Left renal pelvis (tissue), 4 donors: ENCODE measurements around the gene CSTB. TPM values are rescaled to one million over a fixed set of nuclear protein-coding genes. Genes with fewer than 3 reads are reported as not detected.

Source experiments
- DNase-seq, 4 donors: peaks; one replicate each; pipeline ENCODE4 v3.0.0-alpha.2; 2013; ENCODE audit warnings: low read depth in 4 of 4, low spot score in 3 of 4
- polyA plus RNA-seq, 4 donors: library from polyadenylated mRNA; unstranded; fragments of 120-200 nt; gene quantifications; one replicate each; pipeline ENCODE4 v1.2.1, GENCODE V29; 2013; ENCODE audit not compliant: insufficient read length in 4 of 4

The CSTB gene
- polyA plus RNA-seq, 4 donors, result 37.0 to 67.1 (median 44.8) TPM

DNA sequence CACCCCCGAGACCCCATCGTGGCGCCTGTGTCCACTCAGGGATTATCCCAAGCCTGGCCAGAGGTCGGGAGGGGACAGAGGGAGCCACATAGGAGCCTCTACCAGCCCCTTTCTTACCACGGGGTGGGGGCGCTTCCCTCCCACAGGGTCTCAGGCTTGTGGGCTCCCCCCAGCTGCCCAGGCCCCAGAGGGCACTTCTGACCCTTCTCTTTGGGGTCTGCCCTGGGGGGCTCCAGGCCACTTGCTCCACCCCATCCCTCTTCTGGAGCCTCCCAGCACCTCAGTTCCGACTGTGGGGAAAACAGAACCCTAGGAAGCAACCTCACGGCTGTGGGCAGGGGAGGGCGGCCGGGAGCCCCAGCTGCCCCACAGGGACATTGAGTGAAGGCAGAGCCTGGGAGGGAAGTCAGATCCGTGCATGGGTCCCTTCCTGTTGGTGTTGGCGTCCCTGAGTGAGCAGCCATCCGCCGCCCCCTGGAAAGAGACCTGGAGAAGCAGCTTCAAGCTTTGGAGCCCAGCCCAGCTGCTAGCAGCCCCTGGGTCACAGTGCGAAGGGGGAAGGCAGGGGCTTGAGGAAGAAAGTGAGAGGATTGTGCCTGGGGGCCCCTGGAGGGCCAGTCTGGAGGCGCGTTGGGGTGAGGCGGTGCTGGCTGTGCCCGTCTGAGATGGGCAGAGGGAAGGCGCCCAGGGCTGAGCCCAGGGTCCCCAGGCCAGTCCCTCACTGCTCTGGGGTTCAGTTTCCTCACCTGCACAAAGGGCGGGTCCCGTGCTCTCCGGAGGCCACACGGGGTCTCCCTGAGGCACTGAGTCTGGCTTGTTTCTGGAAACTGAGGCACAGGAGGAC is 35.4 kb upstream of the CSTB start:
- no peak for DNase-seq

DNA sequence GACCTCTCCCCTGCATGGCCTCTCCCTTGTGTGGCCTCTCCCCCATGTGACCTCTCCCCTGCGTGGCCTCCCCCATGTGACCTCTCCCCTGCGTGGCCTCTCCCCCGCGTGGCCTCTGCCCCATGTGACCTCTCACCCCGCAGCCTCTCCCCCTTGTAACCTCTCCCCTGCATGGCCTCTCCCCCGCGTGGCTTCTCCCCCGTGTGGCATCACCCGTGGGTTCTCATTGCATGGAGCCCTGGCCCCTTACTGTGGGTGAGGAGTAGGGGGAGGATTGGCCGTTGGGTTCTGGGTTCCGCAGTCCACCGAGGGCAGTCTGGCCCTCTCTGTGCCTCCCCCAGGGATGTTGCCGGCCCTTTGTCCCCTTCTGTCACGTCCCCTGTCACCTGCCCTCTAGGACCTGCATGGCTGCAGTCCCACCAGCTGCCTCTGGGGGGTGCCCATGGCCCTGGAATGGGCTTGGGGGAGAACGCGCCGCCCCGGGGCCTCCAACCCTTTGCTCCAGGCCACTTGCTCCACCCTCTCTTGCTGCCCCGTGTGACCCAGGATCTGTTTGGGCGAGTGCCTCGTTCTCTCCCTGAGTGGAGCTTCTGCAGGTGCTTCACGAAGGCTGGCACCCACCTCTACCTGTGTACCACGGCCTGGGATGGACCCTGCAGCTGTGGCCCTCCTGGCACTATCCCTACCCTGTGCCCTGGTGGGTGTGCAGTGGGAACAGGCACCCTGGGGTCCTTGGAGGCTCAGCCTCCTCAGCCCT is 34.6 kb upstream of the CSTB start:
- DNase-seq, result peak in 2 of 4 donors; percentile 37 to 44

DNA sequence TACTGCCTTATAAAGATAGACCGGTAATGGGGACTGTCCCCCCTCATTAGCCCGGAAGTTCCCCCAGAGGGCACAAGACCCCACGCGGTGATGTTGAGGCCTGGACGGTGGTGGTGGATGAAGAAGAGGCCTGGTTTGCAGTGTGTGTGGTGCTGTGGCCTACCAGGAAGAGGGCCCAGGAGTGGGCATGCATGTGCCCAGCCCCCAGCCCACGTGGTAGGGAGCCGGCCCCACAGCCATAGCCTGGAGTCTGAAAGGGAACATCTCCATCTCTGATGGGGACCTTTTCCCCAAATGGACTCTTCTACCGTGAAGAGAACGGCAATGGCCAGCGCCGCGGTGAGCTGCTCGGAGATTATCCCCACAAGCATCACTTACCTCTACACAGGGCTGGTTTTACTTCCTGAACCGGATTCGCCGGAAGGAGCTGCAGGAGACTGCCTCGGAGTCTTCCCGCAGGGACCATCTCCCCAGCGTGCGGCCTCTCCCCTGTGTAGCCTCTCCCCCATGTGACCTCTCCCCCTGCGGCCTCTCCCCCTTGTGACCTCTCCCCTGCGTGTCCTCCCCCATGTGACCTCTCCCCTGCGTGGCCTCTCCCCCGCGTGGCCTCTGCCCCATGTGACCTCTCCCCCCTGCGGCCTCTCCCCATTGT is 33.9 kb upstream of the CSTB start:
- DNase-seq, result no peak

DNA sequence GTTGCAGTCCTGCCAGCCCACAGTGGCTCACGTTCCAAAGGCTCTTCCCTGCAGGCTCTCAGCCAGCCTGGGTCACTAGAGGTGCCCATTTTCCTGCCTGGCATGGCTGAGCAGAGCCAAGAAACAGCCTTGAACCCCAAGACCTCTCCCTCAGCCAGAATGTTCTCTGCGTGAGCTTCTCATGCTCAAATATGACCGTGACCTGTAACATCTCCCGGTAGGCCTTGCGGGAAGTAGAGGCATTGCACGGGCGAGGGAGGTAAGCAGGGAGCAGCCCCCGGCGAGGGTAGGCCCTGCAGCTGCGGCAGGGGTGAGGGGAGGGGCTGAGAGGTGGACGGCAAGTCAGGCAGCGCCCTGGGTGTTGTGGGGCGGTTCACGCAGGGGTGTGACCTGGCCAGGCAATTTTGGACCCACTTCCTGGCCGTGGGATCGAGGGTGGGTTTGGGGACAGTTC is 33.3 kb upstream of the CSTB start:
- no peak for DNase-seq

DNA sequence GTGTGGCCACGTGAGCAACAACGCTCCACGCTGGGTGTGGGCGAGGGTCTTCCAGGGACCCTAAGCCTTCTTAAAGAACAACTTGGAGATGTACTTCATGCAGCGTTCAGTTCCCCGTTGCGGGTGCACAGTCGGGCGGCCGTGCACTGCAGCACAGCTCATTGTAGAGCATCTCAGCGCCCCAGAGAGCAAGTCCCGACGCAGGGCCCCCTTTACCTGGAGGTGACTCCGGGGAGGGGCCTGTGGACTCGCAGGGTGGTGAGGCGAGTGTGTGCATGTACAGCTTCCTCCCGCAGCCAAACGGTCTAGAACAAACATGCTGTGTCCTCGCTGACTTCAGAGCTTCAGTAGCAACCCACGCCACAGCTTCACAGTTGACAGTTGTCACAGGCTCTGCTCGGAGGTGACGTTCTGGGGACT is 32.7 kb upstream of the CSTB start:
- no peak for DNase-seq

DNA sequence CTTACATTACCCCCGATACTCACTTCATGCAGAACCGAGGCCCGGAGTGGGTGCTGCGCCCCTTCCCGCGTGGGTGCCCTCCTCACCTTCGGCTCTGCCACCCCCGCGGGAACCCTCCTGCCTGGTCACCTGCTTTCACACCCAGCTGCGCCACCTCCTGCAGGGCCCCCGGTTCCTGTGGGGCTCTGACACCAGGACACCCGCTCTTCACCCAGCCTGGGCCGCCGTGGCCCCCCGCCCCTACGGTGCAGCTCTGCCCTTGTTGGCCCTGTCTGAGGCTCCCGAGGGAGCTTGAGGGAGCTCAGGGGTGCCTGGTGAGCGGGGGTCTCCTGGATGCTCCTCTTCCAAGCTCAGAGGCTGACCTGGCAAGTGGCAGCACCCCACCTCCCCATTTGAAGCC is 32.3 kb upstream of the CSTB start:
- no peak for DNase-seq

DNA sequence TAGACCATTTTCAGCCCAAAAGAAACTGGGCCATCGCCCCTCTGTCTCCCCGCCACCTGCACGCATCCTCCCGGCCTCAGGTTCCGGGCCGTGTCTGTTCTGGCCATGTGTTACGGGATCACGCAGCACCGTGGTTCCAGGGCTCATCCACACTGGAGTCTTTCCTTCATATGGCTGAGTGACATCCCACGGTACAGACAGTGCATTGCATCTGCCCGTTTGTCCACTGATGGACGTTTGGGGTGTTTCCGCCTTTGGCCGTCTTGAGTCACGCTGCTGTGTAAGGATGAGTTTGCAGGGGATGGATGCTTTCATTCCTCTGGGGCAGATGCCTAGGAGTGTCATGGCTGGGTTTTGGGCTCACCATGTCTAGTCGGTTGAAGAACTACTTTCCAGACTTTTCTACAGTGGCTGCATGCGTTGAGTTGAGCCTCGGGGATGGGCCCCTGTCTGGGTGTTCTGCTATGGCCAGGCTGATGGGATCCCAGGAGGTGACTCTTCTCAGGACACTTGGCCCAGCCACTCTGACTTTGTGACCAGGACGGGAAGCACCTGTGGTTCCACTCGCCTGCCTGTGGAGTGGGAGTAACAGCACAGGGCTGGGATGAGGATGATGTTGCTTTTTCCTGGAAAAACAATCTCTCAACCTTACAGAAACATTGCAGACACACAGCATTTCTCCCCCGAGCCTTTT is 30.1 kb upstream of the CSTB start:
- DNase-seq, result no peak

DNA sequence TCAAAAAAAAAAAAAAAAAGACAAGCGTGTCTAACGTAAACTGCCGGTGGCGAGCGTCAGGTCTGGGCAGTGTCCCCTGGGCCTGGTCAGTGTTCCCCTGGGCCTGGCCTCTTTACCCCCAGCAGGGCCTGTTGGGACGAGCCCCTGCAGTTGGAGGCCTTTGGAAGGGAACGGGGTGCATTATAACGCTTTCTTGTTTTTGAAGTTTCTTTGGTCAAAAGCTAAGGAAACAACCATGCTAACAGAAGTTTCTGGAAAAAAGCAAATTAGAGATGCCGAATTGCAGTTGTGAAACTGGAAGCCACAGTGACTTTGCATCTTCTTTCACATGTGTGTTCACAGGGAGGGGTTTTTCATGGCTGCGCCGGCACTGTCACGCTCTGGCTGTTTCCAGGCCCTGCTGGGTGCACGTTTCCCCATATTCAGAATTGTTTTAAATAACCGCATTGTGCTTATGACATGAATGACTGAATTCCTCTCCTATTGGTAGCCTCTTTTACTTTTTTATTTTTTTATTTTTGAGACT is 29.2 kb upstream of the CSTB start:
- no peak for DNase-seq

DNA sequence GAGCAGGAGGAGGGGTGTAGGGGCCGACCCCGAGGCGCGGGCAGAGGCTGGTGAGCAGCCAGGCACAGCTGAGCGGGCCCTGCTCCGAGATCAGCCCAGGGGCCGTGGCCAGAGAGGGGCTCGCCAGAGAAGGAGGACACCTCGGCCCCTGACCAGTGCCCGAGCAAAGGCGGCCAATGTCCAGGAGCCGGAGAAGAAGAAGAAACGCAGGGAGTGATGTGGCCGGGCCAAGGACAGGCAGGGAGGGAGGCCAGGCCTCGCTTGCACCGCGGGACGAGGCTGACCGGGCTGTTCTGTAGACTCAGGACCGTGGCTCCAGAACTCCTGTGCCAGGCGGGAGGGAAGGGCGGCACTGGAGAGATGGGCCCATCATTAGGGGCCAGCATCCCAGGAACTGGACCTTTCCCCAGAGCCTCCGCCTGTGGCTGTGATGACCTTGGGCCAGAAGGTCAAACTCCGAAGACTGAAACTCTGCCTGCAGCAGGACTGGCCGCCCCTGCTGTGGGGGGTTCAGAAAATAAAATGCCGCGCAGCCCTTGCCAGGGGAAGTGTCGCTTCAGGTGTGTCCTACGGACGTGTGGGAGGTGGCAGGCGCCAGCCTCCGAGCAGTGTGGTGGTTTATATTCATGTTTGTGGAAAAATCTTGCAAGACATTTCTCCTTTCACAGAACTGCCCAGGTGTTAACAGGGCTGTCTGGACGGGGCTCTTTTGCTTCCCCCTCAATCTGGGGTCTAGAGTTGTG is 27.6 kb upstream of the CSTB start:
- no peak for DNase-seq

DNA sequence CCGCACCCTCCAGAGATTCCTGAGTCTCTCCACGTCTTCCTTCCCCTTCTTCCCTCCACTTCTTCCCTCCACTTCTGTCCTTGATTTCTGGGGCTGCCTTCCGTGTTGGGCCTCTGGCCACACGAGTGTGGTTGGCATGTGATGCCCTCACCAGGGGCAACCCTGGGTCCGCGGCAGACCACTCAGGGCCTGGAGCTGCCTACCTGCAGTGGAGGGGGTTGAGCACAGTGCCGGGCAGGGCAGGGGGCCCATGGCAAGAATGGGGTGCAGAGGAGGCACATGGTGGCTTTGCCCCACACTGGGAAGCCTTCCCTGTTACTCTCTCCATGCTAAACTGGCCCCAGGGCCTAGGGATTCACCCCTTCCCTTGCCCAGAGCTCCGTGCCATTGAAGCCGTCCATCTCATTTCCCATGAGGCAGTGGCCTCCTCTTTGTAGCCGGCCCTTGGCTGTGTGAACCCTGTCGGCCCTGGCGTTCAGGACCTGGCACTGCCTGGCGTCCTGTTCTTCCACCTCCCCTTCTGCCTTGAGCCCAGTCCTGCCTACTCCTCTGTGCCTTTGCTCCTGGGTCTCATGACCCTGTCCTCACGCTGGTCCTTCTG is 26.7 kb upstream of the CSTB start:
- DNase-seq, result no peak

DNA sequence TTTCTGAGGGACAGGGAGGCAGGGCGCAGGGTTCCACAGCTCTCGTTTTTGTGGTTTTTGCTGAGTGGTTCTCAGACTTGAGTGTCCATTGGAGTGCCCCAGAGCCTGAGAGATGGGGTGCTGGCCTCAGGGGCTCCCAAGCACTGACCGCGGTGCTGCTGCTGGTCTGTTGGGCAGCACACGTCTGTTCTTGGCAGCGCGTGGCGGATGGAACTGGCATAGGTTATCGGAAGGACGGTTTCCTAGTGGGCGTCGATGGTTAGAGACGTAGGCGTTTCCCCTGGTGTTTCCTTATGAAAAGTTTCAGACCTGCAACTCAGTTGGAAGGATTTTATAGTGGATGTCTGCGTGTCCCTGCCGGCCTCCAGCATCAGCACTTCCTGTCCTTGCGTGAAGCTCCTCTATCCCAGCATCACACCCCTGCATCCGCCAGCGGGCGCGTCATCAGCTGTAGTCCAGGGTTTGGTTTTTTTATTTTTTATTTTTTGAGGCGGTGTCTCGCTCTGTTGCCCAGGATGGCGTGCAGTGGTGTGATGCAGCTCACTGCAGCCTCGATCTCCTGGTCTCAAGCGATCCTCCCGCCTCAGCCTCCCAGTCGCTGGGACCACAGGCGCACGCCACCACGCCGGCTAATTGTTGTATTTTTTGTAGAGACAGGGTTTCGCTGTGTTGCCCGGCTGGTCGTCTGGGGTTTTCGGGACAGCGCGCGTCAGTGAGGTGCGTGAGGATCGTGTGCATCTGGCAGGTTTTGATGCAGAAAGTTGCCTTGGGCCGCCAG is 25.1 kb upstream of the CSTB start:
- DNase-seq, result no peak

DNA sequence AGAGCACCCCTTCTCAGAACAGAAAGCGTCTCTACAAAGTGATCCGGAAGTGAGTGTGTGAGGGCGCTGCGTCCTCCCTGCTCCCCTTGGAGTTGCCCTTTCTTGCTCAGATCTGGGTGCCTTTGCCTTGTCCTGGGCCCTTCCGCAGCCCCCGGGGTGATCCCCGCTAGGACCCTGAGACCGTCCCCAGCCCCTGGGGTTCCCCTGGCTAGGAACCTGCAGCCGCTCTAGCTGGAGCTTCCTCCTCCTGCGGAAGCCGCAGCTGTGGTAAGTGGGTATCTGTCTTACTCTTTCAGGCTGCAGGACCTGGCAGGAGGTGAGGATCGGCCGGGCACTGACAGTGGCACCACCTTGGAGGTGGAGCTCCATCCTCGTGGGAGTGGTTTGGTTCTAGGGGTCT is 24.5 kb upstream of the CSTB start:
- no peak for DNase-seq

DNA sequence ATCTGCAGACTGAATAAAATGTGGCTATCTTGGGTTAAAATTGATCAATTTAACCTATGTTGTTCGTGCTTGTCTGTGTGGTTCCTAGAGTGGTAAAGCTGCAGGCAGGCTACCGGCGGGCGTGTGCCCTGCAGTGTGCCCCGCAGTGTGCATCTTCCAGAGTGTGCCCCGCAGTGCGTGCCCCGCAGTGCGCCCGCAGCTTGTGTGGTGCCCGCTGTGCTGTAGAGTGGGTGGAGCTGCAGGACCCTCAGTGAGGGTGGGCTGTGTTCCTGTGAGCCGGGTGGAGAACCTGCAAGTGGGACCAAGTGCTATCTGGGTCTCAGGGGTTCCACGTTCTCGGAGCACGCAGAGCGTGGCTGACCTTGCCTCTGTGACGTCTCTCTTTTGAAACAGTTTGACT is 24.0 kb upstream of the CSTB start:
- no peak for DNase-seq

DNA sequence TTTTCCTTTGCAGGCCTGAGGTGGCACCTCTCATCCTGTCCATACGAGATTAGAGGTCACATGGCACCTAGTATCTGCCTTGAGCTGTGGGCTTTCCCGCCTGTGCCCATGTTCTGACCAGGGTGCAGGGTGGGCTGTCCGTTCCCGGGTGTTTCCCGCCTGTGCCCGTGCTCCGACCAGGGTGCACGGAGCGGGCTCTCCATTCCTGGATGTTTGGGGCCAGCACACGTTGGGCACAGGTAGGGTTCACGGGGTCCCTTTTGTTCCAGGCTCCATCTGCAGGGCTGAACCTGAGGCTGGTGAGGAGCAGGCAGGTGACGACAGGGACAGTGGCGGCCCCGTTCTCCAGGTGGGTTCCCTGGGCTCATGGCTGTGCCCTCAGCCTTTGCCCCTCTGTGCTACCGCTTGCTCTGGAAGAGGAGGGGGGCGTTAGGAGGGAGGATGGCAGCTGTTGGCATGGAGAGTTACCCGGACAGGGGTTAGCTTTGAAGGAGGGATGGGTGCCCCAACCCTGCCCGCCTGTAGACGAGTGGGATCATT is 23.3 kb upstream of the CSTB start:
- no peak for DNase-seq

DNA sequence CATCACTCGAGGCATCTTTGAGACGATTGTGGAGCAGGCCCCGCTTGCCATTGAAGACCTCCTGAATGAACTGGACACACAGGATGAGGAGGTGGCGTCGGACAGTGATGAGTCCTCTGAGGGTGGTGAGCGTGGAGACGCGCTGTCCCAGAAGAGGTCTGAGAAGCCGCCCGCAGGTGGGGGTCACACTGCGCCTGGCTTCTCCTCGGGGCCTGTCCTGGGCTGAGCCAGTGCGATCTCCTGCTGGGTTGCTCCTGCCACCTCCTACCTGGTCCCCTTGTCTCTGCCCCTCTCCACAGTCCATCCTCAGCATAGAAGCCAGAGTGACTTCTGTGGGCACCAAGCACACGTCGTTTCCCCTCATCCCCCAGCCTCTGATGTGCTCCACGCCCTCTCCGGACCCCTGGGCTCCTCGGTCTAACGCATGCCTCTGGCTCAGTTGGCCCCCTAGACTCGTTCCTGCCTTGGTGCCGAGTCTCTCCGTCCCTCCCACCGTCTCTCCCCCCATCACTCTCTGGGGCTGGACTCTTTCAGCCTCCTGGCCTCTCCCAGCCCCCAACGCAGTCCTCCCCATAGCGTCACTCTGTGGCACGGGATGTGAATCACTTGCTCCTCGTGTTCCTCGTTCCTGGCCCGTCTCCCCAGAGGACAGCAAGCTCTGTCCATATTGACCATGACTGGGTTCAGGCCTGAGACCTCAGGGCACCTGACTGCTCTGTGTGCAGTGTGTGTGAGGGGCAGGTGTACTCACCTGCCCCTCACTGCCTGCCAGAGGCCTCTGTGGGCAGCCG is 22.0 kb upstream of the CSTB start:
- no peak for DNase-seq

DNA sequence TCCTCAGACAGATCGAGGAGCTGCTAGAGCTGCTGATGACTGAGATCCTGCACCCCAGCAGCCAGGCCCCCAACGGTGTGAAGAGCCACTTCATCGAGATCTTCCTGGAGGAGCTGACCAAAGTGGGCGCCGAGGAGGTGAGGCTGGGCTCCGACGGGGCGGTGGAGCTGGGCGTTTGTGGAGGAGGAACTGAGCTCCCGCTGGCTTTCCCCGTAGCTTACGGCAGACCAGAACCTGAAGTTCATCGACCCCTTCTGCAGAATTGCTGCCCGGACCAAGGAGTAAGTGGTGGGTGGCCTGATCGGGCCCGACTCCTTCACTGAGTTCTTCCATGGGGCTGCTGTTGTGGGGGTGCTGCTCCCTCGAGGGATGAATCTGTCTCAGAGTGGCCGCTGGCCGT is 21.3 kb upstream of the CSTB start:
- DNase-seq, result no peak

DNA sequence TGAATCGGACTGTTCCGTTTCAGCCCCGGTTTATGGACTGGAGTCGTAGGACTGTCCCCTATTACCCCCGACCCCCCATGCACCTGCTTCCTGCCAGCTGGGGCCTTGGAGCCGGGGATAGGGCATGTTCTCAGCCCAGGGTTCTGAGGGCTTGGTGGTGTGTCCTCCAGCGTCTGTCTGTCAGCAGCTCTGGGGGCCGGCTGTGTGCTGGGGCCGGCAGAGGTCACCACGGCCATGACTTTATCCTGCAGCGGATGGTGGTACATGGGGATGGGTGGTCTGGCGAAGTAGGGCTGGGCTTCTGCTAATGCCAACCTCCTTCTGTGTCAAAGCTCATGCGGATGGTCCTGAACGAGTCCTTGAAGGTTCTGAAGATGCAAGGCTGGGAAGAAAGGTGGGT is 18.7 kb upstream of the CSTB start:
- DNase-seq, result no peak

DNA sequence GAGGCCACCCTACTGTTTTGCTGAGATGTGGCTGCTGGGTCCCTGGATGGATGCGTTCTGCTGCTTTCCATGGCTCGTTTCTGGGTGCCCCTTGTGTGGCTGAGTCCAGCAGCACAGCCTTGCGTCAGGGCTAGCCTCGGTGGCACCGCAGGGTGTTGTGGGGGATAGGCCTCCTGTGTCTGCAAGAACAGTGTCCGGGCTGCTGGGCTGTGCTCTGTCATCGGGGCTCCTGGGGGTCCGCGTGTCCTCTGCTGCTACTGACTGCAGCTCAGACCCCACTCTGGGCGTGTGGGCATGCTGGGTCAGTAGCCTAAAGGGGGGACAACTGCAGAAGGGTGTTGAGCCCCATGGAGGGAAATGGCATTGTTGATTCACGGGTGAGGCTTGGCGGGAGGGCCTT is 18.2 kb upstream of the CSTB start:
- DNase-seq, result no peak
